ENCODE data around the gene FCF1. TPM values are rescaled to one million over a fixed set of nuclear protein-coding genes. Genes with fewer than 3 reads are reported as not detected.

FCF1 gene
- total RNA-seq, 4 donors from 2014 or later, result 27.9 to 39.5 (median 30.2) TPM

- Histone ChIP-seq H3K27ac (peak within 1 kb of the TSS; percentile 90 to 93 (median 90)), H3K9me3 (no peaks in the 10 kb centered on the region), H3K36me3 (no peaks in the 10 kb centered on the region), H3K4me1 (peaks cover 17 to 53% (median 25%) of the 10 kb centered on the region in 3 donors), H3K4me3 (peak within 1 kb of the TSS; percentile 80 to 96 (median 89)), H3K27me3 (no peaks in the 10 kb centered on the region)
- TF ChIP-seq POLR2A (IDR thresholded peaks at IDR 0.05) (peak in 3 of 4 donors; percentile 62 to 83 (median 82)), CTCF (IDR thresholded peaks at IDR 0.05) (peak in 5 of 6 experiments; percentile 27 to 90 (median 30))
- intact Hi-C loops (cut with DNase I), result no loop called here
- 0 to 1% methylated on average over 13 to 26 of the region's 76 CpGs for WGBS, 2 donors
- peak; percentile 32 for DNase-seq
Measured at GRCh38 chr14:74762917-74763802, 50.2 kb downstream of the FCF1 start, which contains the start of gene YLPM1. TSS of gene YLPM1 (plus strand) at chr14:74763316. CDS start at chr14:74763490, 174 bp downstream.

GRCh38 chr14:74763803-74764531, 51.0 kb downstream of the FCF1 start:
- H3K9me3 ChIP-seq, result no peaks in the 10 kb centered on the region
- H3K4me1 ChIP-seq, result peaks cover 17 to 60% (median 26%) of the 10 kb centered on the region in 3 donors
- H3K27ac ChIP-seq, result peak overlapping the region; percentile 90 to 93 (median 90)
- no peaks in the 10 kb centered on the region for H3K27me3 ChIP-seq
- H3K36me3 ChIP-seq, result no peaks in the 10 kb centered on the region
- no peak for TF ChIP-seq CTCF (IDR thresholded peaks at IDR 0.05)
- no peak for TF ChIP-seq POLR2A (IDR thresholded peaks at IDR 0.05)
- no peak for DNase-seq
- intact Hi-C loops (cut with DNase I), result no loop called here
- H3K4me3 ChIP-seq, result peak overlapping the region; percentile 80 to 96 (median 89)
- WGBS, 2 donors, result 0 to 1% methylated on average over 11 to 15 of the region's 19 CpGs

GRCh38 chr14:74765721-74766120, 52.8 kb downstream of the FCF1 start:
- no peak overlapping the region for H3K27ac ChIP-seq
- intact Hi-C loops (cut with DNase I), result no loop called here
- DNase-seq, result no peak
- peak overlapping the region in 3 of 4 donors; percentile 80 to 96 (median 91) for H3K4me3 ChIP-seq
- no peaks in the 10 kb centered on the region for H3K27me3 ChIP-seq
- TF ChIP-seq POLR2A (IDR thresholded peaks at IDR 0.05), result no peak
- no peak for TF ChIP-seq CTCF (IDR thresholded peaks at IDR 0.05)
- no peaks in the 10 kb centered on the region for H3K36me3 ChIP-seq
- H3K9me3 ChIP-seq, result no peaks in the 10 kb centered on the region
- peaks cover 17 to 60% (median 26%) of the 10 kb centered on the region in 3 donors for H3K4me1 ChIP-seq

GRCh38 chr14:74771399-74771798, 58.5 kb downstream of the FCF1 start:
- 84 to 89% methylated on average over 5 of the region's 5 CpGs for WGBS, 2 donors

More at GRCh38 chr14:74771399-74771798, 58.5 kb downstream of the FCF1 start:
- TF ChIP-seq POLR2A (IDR thresholded peaks at IDR 0.05) (no peak), CTCF (IDR thresholded peaks at IDR 0.05) (no peak)
- Histone ChIP-seq H3K4me1 (peaks cover 0 to 35% (median 16%) of the 10 kb centered on the region in 3 donors), H3K36me3 (peaks cover 0 to 33% (median 0%) of the 10 kb centered on the region in 3 donors), H3K27ac (no peak overlapping the region), H3K4me3 (no peak overlapping the region), H3K9me3 (no peaks in the 10 kb centered on the region), H3K27me3 (no peaks in the 10 kb centered on the region)
- intact Hi-C loops (cut with DNase I), result no loop called here
- no peak for DNase-seq

All from esophagus squamous epithelium (tissue), 5 donors.